CD4-positive, alpha-beta T cell treated with Interleukin-21 for 1 hour (primary cell): ENCODE measurements around the gene RBM8A.

ENCODE experiments used
- DNase-seq: peaks from one replicate; pipeline ENCODE4 v3.0.0-alpha.2; 2020

Gene RBM8A

DNA sequence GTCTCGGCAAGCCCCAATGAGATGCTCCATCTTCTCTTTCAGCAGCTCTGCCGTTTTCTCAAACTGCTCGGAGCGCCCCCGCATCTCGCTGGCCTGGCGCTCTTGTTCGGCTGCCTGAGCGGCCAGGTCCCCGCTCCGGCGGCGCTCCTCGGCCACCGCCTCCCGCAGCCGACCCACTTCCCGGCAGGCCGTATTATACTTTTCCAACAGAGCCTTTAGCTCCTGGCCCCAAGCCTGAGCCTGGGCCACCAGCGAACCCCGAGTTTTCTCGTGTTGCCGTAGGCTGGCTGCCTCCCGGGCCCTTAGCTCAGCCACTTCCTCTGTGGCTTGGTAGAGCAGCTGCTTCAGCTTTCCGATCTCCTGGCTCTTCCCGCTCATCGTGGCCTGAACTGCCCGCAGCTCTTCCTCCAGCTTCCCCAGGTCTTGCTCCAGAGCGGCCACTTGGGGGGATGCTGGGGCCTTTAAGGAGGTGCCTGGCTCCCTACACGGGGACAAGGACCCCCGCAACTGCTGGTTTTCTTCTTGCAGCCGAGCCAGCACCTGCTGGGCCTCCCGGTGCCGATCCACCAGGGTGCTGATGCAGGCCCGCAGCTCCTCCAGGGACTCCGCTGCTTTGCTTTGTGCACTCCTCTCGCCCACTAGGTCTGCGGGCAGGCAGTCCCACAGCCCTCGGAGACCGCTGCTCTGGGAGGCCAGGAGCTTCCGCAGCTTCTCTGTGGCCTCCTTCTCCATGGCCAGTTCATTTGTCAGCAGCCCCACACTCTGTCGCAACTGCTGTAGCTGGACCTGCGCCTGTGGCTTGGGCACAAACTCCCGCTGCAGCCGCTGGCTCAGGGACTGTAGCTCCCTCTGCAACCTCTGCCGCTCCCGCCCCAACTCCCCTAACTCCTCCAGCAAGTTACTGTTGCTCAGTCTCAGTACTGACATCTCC is 55.0 kb downstream of the RBM8A start:
- peak; percentile 35 for DNase-seq
